PFSK-1 (cell line): ENCODE measurements around the gene CHST9.

Experiments
- FOXP2 ChIP-seq: optimal IDR thresholded peaks from 2 replicates; pipeline ENCODE3; 2011; ENCODE audit warnings: borderline replicate concordance, control low read depth, inconsistent platforms; ENCODE audit not compliant: insufficient read depth; ENCODE audit errors: extremely low read length, extremely low read depth
- POLR2AphosphoS5 ChIP-seq: IDR thresholded peaks from 2 replicates; pipeline ENCODE4 v1.6.1; 2012; ENCODE audit warnings: low read depth, mild to moderate bottlenecking, control low read depth, low read length, moderate library complexity
- REST ChIP-seq, 2 experiments: IDR thresholded peaks; 2 replicates each; pipeline versions ENCODE4 v1.6.1 to v1.8.0; 2011 to 2012; ENCODE audit warnings: low read depth in 2 of 2, low read length in 2 of 2, control low read depth in 1 of 2, inconsistent platforms in 1 of 2, mild to moderate bottlenecking in 1 of 2, moderate library complexity in 1 of 2; ENCODE audit not compliant: insufficient read depth in 1 of 2
- SIN3A ChIP-seq: IDR thresholded peaks from 2 replicates; pipeline ENCODE4 v1.6.1; 2012; ENCODE audit warnings: mild to moderate bottlenecking, low read length, moderate library complexity, borderline replicate concordance; ENCODE audit not compliant: insufficient read depth
- TAF1 ChIP-seq: IDR thresholded peaks from 2 replicates; pipeline ENCODE4 v1.6.1; 2012; ENCODE audit warnings: low read length, control low read depth, borderline replicate concordance; ENCODE audit not compliant: insufficient read depth

Gene CHST9

DNA sequence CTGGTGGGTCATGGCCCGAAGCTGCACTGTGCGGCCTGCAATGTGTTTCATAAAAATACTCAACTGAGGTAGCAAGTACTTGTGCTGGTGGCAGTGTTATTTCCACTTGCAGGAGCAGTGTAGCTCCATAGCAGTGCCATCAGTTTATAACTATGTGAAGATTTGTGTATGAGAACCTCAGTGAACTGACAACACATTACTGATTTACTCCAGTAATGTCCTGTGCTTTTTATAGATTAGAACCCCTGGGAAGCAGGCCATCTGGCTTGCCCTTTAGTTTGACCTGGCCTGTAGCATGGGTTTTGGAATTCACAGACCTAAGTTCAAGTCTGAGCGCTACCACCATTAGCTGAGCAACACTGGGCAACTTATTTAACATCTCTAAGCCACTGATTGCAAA lies 219.9 kb downstream of the CHST9 start:
- TF ChIP-seq SIN3A (no peak), REST (IDR thresholded peaks at IDR 0.05; ENCODE audit: insufficient read depth in 1 of 2, low read depth in 2 of 2, low read length in 2 of 2) (no peak), POLR2AphosphoS5 (no peak), FOXP2 (no peak), TAF1 (no peak)

DNA sequence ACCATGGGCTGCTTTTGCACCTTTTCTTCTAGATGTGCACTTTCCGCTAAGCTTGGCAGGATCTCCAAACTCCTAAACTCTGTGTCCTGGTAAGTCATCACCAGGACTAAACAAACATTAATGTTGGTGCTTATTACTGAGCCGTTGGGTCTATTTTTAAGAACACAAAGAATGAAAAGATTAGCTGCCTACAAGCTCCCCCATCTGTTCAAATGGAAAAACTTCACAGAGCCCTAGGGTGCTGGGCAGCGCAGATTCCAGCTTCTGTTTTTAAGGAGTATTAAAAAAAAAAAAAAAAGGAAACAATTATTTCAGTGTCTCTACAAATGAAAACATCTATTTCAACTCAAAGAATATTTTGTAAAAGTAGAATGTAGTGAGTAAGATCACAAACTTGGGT lies 221.8 kb downstream of the CHST9 start:
- TF ChIP-seq TAF1: no peak
- no peak for TF ChIP-seq REST (IDR thresholded peaks at IDR 0.05; ENCODE audit: insufficient read depth in 1 of 2, low read depth in 2 of 2, low read length in 2 of 2)
- TF ChIP-seq SIN3A: no peak
- no peak for TF ChIP-seq FOXP2
- TF ChIP-seq POLR2AphosphoS5: no peak

DNA sequence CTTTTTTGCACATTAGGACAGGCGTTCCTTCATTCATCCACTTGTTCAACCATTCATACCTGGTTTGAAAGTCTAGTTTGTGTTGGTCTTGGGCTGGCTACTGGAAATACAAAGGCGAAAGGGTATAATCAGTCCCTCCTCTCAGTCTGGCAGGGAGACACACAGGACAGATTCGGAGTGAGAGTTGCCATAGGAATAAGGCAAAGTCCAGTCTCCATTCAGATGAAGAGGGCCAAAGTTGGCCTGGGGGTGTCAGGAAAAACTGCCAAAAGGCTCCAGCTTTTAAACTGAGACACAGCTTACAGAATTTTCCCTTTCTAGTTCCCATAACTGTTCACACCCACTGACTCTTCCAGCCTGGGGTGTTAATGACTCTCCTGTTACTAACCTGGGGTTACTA lies 223.3 kb downstream of the CHST9 start:
- TF ChIP-seq FOXP2 (no peak), POLR2AphosphoS5 (no peak), TAF1 (no peak), REST (IDR thresholded peaks at IDR 0.05; ENCODE audit: insufficient read depth in 1 of 2, low read depth in 2 of 2, low read length in 2 of 2) (no peak), SIN3A (no peak)

DNA sequence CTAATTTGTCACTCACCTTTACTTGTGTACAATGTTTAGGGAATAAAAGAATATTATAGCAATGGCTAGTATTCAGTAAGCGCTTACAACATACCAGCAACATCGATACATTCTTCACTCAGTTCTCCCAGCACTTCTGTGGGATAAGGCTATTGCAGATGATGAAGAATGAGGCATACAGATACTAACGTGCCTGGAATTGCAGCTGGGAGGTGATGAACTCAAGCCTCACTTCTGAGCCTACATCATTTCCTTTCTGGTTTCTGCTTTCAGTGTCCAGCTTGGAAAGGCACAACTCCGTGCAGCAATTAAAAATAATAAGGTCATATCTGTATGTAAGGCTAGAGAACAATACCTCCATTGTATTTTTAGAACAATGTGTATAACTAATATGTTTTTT lies 224.2 kb downstream of the CHST9 start:
- TF ChIP-seq FOXP2 (no peak), SIN3A (no peak), TAF1 (no peak), POLR2AphosphoS5 (no peak), REST (IDR thresholded peaks at IDR 0.05; ENCODE audit: insufficient read depth in 1 of 2, low read depth in 2 of 2, low read length in 2 of 2) (no peak)

- TF ChIP-seq REST (IDR thresholded peaks at IDR 0.05; ENCODE audit: insufficient read depth in 1 of 2, low read depth in 2 of 2, low read length in 2 of 2) (no peak), FOXP2 (no peak), POLR2AphosphoS5 (no peak), TAF1 (no peak), SIN3A (no peak)
Observed at GRCh38 chr18:26956863-26957262, 228.2 kb downstream of the CHST9 start.
